BE2C (cell line): ENCODE results near the gene TNFSF13B.
"Not testable (repeated sequence)": the region's sequence is repeated elsewhere in the genome, so short reads cannot be mapped to it uniquely, and the experiment has no call there.

Experiments used
- DNase-seq: peaks from one replicate; pipeline ENCODE4 v3.0.0-alpha.2; 2020
- H3K27me3 ChIP-seq: fragments of 250-450 bp; sonication (Bioruptor Pico); 2 replicates; pipeline ENCODE4 v1.5.1; 2020; ENCODE audit warnings: mild to moderate bottlenecking
- H3K36me3 ChIP-seq: fragments of 250-450 bp; sonication (Bioruptor Pico); 2 replicates; pipeline ENCODE4 v1.5.1; 2020; ENCODE audit warnings: mild to moderate bottlenecking
- H3K4me1 ChIP-seq: fragments of 250-450 bp; sonication (Bioruptor Pico); 2 replicates; pipeline ENCODE4 v1.5.1; 2020
- H3K4me3 ChIP-seq: 2 replicates; pipeline ENCODE4 v1.5.1; 2011; ENCODE audit warnings: low read depth, low read length
- H3K9me3 ChIP-seq: fragments of 250-450 bp; sonication (Bioruptor Pico); 2 replicates; pipeline ENCODE4 v1.5.1; 2020
- TF ChIP-seq, protein P1 (sequence below): IDR thresholded peaks from 2 replicates; pipeline ENCODE4 v1.5.1; 2012; ENCODE audit warnings: mild to moderate bottlenecking, low read depth, low read length

Gene TNFSF13B

GRCh38 chr13:108266321-108266990, 3.1 kb upstream of the TNFSF13B start:
- Histone ChIP-seq H3K9me3 (no peaks in the 10 kb centered on the region), H3K4me1 (no peaks in the 10 kb centered on the region), H3K27me3 (peaks cover 3% of the 10 kb centered on the region; the same call in 1 of the 2 replicates), H3K36me3 (no peaks in the 10 kb centered on the region), H3K4me3 (no peak overlapping the region)
- no peak for DNase-seq
- TF ChIP-seq, protein P1, sequence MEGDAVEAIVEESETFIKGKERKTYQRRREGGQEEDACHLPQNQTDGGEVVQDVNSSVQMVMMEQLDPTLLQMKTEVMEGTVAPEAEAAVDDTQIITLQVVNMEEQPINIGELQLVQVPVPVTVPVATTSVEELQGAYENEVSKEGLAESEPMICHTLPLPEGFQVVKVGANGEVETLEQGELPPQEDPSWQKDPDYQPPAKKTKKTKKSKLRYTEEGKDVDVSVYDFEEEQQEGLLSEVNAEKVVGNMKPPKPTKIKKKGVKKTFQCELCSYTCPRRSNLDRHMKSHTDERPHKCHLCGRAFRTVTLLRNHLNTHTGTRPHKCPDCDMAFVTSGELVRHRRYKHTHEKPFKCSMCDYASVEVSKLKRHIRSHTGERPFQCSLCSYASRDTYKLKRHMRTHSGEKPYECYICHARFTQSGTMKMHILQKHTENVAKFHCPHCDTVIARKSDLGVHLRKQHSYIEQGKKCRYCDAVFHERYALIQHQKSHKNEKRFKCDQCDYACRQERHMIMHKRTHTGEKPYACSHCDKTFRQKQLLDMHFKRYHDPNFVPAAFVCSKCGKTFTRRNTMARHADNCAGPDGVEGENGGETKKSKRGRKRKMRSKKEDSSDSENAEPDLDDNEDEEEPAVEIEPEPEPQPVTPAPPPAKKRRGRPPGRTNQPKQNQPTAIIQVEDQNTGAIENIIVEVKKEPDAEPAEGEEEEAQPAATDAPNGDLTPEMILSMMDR, result no peak

GRCh38 chr13:108267347-108267746, 2.2 kb upstream of the TNFSF13B start:
- H3K36me3 ChIP-seq, result no peaks in the 10 kb centered on the region
- TF ChIP-seq, protein P1, result no peak
- H3K4me1 ChIP-seq, result no peaks in the 10 kb centered on the region

GRCh38 chr13:108267855-108268254, 1.7 kb upstream of the TNFSF13B start:
- not testable (repeated sequence) for H3K36me3 ChIP-seq

More at GRCh38 chr13:108267347-108267746, 2.2 kb upstream of the TNFSF13B start:
- Histone ChIP-seq H3K4me3 (no peak overlapping the region), H3K27me3 (peaks cover 3% of the 10 kb centered on the region; the same call in 1 of the 2 replicates), H3K9me3 (no peaks in the 10 kb centered on the region)
- DNase-seq, result no peak

DNA sequence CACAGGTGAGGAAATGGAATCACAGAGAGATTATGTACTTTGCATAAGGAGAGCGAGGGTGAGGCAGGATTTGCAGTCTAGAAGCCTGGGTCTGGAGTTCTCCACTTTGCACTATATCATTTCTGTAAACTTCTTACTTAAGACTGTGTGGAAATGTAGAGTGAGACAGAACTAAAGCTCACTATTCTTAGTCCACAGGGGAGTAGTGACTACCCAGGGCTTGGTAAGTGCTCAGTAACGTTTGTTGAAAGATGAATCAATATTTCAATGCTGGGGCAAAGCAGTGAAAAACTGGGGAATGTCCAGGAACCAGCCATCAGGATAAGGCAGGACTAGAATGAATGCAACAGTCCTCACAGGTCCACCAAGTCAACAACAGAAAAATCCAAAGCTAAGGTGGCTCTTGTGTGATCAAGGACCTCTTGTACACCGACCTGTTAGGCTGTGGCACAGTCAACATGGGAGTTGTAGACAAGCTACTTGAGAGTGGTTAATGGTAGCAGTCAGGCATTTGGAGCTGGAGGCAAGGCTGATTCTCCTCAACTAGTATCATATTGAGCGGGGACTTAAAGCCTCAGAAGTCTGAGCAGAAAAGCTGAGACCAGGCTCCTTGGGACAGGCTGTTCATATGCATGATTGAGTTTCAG, 929 bp upstream of the TNFSF13B start:
- H3K4me3 ChIP-seq, result no peak overlapping the region
- H3K36me3 ChIP-seq, result no peaks in the 10 kb centered on the region
- no peak for DNase-seq
- H3K27me3 ChIP-seq, result 0 out of 2 replicates have a peak, but pooled peaks cover 5% of the 10 kb centered on the region
- TF ChIP-seq, protein P1, result no peak
- no peaks in the 10 kb centered on the region for H3K4me1 ChIP-seq
- no peaks in the 10 kb centered on the region for H3K9me3 ChIP-seq

More at GRCh38 chr13:108267855-108268254, 1.7 kb upstream of the TNFSF13B start:
- H3K27me3 ChIP-seq, H3K4me3 ChIP-seq, DNase-seq, H3K9me3 ChIP-seq, H3K4me1 ChIP-seq: not testable (repeated sequence)

DNA sequence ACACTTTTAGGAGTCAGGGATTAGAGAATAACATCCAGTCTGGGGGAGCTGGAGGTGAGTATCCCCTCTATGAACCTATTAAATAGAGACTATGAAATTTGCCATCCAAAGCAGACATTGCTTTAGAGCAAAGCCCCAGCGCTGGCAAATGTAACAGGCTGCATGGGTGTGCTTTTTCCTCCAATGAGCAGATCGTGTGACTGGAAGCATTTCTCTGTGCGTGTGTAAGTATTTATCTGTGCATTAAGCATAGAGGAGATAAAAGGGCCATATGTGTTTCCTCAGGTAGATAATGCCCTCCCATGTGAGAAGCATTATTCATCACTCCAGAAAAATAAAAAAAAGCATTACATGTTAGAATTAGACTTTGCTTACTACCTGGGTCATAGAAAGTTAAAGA, 924 bp downstream of the TNFSF13B start:
- TF ChIP-seq, protein P1, result no peak
- no peak for DNase-seq
- peaks cover 12% of the 10 kb centered on the region for H3K27me3 ChIP-seq
- H3K4me1 ChIP-seq, result no peaks in the 10 kb centered on the region
- H3K4me3 ChIP-seq, result no peak overlapping the region
- H3K36me3 ChIP-seq, result no peaks in the 10 kb centered on the region
- no peaks in the 10 kb centered on the region for H3K9me3 ChIP-seq

DNA sequence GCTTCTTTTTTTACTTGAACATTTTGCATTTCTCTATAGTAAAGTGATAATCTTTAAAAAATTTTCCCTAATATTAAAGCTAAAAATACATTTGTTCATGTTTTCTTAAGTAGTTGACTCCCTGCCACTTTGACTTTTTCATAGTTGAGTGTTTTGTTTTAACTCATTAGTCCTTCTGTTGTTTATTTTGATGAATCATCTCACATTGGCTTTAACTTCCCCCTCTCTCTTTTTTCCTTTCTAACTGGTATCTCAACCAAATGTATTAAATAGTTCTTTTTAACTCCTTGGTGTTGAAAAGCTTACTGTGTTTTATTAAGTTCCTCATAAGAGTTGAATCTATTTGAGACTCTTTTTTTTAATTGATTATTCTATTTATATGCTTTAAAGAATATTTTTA, 2.8 kb downstream of the TNFSF13B start:
- no peak for DNase-seq
- H3K27me3 ChIP-seq, result peaks cover 22% of the 10 kb centered on the region
- H3K9me3 ChIP-seq, result no peaks in the 10 kb centered on the region
- TF ChIP-seq, protein P1, result no peak
- H3K4me1 ChIP-seq, result no peaks in the 10 kb centered on the region
- H3K4me3 ChIP-seq, result no peak overlapping the region
- no peaks in the 10 kb centered on the region for H3K36me3 ChIP-seq
